Fibroblast of skin of left biceps (primary cell): ENCODE measurements around the gene CCDC136.

Source experiments
- DNase-seq, 2 experiments: peaks; one replicate each; pipeline ENCODE4 v3.0.0-alpha.2; 2013; ENCODE audit warnings: low read depth in 2 of 2

The CCDC136 gene

DNA sequence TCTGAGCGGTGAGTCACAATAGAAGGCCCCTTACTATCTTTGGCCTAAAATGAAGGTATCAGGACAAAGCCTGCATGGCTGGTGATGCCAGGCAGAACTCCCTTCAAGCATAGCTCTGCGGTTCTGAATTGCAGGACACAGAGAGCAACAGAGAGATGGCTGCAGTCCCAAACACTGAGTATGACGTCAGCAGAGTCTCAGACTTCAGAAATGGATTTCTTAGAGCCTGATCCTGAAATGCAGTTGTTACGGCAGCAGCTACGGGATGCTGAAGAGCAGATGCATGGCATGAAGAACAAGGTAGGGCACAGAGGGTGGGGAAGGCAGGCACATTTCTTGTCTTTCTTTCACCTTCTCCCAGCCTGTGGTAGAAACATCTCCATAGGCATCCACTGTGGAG lies 13.5 kb downstream of the CCDC136 start:
- DNase-seq: no peak

DNA sequence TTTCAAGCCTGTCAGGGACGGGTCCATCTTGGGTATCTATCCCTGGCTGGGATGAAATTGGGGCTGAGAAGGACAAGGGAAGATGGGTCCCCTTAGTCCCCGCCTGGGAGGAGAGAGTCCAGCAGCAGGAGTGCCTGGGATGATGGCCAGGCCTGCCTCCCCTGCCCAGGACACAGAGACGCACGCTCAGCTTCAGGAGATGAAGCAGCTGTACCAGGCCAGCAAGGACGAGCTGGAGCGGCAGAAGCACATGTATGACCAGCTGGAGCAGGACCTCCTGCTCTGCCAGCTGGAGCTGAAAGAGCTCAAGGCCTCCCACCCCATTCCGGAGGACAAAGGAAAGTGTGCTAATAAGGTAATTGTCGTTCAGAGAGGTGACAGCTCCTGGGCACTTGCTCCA lies 15.4 kb downstream of the CCDC136 start:
- no peak for DNase-seq

DNA sequence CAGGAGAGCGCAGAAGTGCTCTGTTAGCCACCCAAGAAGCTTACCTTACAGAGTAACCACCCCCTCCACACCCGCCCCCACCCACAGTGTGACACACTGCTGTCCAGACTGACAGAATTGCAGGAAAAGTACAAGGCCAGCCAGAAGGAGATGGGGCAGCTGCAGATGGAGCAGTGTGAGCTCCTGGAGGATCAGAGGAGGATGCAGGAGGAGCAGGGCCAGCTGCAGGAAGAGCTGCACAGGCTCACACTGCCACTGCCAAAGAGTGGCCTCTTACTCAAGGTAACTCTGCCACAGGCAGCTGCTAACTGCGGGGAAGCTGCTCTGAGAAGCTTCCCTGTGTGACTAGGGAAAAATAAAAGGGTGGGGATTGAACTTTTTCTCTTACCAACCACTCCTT lies 17.6 kb downstream of the CCDC136 start:
- no peak for DNase-seq

GRCh38 chr7:128810473-128810872 lies 18.7 kb downstream of the CCDC136 start:
- no peak for DNase-seq

DNA sequence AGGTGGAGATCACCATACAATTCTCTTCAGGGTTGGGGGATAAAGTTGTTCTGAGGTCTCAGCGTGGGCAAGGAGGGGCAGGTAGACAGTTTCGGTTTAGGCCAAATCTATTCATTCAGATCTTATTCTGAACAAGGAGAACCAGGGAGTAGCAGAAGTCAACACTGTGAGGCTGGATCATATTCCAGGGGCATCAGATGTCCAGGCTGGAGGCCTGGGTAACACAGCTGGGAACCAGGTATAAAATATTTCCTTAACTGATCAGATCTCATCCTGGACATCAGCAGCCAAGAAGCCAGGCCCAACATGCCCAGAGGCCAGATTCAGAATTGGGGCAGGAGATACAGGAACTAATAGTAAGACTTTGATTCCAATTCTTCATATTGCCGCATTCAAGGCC lies 19.2 kb downstream of the CCDC136 start:
- DNase-seq: no peak

DNA sequence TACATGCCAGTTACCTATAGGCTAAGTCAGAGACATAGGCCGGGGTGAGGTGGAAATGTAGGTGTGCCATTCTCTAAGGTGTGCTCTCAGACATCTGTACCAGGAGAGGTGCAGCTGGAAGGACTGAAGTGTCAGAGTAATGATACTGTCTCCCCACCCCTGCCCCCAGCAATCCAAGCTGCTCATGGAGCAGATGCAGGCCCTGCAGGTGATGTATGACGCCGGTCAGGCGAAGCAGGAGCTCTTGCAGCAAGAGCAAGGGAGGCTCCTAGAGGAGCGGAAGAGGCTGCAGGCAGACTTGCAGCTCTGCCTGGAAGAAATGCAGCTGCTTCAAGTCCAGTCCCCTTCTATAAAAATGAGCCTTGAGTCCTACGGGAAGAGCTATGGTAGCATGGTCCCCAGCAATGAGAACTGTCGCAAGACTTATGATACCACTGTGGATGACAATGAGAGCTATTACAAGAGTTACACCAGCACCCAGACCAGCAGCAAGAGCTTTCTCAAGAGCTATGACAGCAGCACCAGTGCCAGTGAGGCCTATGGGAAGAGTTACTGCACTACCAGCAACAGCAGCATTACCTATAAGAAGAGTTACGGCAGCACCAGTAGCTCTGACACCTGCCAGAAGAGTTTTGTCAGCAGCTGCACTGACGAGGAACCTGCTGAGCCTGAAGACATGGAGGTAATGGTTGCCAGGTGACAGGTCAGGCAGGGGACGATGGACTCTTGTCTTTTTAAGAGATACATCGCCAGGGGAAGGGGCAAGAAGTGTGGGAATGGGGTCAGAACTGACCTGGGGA lies 20.1 kb downstream of the CCDC136 start:
- no peak for DNase-seq

GRCh38 chr7:128812514-128813168 lies 20.9 kb downstream of the CCDC136 start:
- DNase-seq: no peak

DNA sequence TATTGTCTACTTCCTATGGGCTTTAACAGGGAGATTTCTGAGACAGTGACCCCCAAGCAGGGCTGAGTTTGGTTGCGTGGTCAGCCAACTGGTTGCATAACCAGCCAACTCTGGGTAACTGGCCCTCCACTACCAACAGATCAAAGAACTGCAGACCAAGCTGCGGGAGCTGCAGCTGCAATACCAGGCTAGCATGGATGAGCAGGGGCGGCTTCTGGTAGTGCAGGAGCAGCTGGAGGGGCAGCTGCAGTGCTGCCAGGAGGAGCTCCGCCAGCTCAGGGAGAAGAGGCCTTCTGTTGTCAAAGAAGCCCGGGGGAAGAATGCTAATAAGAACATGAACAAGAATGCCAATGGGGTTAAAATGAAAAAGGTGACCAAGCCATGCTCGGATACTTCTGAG lies 22.7 kb downstream of the CCDC136 start:
- DNase-seq: no peak

DNA sequence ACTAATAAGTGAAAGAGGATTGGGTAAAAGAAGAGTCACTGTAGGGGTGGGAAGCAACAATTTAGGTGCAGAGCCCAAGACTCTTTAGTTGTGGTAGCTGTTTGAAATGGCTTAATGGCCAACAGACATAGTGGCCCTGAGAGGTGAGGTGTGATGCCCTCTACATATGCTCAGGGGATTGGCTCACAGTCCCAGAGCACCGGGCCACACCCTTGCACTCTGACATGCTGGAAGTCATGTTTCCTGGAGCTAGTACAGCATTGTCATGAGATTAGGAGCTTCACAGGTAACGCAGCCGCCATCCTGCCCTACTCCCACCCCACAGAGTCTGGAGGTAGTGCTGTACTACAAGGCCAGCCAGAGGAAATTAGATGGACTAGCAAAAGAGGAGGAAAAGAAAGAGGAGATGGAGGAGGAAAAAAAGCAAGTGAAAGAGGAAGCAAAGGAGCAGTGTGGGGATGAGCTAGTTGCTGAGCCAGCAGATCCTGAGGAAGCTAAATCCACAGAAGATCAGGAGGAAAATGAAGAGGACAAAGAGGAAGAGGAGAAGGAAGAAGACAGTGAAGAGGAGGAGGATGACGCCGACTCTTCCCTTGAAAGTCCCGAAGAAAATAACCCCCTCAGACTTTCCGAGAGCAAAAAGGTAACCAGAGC lies 23.6 kb downstream of the CCDC136 start:
- DNase-seq: no peak

DNA sequence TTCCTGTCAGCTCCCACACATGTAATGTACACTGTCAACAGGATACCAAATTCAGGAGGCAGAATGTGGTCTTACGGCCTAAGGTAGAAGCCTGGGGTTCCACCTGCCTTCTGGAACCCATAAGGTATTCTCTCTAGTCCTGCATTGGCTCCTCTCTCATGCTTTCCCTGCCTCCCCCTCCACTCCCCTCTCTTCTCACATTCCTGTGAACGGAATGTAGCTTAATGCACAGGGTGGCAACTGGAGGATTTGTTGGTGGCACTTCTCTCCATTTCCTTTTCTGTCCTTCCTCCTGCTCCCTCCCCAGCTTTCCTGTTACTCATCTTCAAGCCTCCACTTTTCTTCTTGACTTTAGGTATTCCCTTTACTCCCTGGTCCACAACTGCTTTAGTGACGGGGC lies 26.9 kb downstream of the CCDC136 start:
- no peak for DNase-seq

DNA sequence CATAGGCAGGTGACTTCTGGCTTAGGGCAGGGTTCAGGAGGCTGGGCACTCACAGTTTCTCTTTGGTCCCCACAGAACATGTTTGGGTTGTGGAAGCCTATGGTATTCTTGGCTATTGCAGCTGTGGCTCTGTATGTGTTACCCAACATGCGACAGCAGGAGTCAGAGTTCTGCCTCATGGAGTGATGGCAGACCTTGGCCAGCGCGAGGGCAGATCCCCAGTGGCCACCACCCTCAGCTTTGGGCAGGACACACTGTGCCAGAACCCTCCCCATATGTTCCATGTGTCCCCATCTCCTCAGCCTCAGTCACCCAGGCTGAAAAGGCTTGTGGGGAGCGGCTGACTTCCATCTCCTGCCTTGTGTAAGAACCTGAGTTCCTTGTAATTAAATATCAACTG lies 30.0 kb downstream of the CCDC136 start:
- DNase-seq: no peak

GRCh38 chr7:128826512-128826911 lies 34.7 kb downstream of the CCDC136 start:
- DNase-seq: no peak

- no peak for DNase-seq
Observed at GRCh38 chr7:128826916-128827247, 35.1 kb downstream of the CCDC136 start.

DNA sequence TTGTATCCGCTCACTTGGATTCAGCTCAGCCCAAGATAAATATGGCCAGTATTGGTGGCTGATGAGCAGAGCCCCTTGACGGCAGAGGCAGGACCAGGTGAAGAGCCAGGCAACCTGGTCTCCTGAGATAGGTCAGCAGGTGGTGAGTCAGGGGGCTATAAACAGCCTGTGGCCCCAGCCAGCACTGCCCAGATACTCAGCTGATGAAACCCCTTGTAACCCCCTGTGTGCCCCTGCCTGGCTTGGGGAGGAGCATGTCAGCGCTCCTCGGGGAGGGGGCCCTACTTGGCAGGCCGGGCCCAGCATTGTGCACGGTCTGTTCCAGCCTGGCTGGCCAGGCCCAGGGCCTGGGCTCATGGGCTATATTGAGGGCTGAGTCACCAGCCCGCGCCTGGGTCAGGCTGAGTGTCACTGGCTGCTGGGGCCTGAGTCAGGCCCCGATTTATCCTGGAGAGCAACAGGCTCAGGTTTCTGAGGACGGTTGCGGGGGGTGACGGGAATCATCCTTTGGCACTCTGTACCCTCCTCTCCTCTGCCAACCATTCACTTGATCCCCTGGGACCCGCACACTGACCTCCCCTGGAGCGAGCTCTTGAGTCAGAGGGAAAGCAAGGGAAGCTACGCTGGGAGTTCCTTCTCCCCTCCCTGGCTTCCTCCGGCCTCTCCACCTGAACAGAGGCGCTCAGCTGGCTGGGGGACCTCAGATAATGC lies 35.6 kb downstream of the CCDC136 start:
- no peak for DNase-seq

DNA sequence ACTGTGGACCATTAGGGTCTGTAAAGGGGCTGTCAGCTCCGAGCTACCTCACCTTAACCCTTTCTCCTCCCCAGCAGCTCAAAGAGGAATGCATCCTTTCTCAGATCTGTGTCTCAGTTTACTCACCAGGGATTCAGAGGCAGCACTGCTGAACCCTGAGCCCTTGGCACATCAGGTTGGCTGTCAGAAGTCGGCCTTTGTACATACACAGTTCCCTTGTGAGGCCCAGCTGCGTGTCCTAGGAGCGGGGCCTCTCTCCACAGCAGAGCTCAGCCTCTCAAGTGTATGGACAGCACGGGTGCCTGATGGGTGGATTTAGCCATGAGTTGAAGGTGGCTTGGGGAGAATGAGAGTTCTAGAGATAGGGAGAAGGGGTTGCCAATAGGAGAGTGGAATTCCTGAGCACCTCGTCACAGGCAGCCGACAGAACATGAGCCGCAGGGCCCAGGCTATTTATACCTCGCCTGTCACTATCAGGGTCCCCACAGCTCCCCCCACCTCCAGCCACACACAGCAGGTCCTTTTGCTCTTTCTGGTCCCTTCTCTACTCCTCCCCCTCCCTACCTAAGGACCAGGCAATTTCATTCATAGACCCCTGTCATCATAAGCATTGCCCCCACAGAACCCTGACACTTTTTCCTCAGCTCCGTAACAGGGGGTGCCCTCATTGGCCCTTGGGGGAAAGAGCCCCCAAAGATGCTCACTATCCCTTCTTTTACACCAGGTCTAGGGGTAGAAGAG lies 36.4 kb downstream of the CCDC136 start:
- DNase-seq: peak in 1 of 2 experiments; percentile 42

DNA sequence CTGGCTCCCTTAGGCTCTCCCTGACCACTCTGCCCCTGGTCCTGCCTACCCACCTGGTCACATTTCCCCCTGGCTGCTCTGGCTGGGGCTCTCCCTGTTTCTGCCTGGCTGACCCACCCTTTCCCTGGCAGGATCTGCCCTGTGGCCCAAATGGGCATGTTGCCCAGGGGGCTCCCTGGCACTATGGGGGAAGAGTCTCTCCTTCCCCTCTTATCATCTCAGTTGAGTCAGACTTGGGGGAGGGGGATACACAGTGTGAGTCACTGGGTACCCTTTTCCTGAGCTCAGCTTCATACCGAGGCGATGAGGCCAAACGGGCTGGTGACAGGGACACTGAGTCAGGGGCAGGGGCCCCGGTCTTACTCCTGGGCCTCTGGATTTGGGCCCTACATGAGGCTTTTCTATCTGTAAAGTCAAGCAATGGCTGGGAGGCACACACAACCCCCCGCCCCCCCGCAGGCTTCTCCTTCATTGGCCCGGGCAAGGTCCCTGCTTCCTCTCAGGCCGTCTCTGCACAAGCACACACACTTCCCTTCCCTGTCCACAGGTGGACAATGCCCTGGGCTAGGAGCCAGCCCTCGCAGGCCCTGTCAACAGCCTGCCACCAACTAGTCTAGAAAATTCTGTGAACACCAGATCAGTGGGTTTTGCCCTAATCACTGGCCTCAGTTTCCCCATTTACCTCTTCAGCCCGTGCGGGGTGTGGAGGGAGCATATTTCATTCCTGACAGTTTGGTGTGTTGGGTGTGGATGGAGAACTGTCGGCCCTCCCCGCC lies 37.8 kb downstream of the CCDC136 start:
- no peak for DNase-seq

- DNase-seq: peak in 1 of 2 experiments; percentile 53
Observed at GRCh38 chr7:128830231-128831177, 38.7 kb downstream of the CCDC136 start, which contains the start of gene FLNC. Gene FLNC (plus strand): TSS chr7:128830406. CDS start chr7:128830638, 232 bp downstream.

DNA sequence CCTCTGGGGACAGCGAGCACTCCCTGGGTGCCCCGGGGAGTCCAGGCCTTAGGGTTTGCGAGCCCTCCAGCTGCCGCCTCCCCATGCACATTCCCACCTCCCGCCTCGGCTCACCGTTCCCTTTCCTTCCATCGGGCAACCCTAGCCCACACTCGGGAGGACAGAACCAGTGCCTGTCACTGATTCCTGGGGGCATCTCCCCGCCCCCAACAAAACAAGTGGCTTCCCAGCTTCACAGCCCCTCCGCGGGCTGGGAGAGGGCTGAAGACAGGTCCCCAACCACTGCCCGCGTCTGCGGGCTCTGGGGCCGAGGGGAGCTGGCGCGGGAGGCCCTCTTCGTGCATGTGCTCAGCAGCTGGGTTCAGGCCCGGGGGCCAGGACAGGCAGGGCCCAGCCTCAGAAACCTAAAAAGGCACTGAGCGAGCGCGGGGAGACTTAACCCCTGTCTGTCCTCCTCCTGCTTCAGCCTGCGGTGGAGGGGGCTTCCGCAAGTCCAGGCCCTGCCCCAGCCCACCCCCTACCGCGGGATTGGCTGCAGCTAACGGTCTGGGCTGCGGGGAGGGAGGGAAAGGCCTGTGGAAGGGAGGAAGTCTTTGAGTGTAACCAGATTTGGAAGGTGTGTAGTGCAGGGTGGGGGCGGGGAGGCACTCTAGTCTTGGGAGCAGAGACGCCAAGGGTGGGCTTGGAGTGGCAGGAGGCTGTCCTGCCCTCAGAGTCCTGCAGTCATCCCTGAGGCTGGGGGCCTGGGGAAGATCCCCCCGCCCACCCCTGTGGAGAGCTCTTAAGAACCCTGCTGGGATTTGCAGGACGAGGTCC lies 39.6 kb downstream of the CCDC136 start:
- DNase-seq: peak in 1 of 2 experiments; percentile 49
